CD4-positive, alpha-beta T cell treated with Interferon gamma for 1 hour (primary cell): Measurements from ENCODE around the gene ZNF527.
"Not testable (repeated sequence)": the region's sequence is repeated elsewhere in the genome, so short reads cannot be mapped to it uniquely, and the experiment has no call there.

ENCODE experiments used
- DNase-seq: peaks from one replicate; pipeline ENCODE4 v3.0.0-alpha.2; 2020

ZNF527 gene

DNA sequence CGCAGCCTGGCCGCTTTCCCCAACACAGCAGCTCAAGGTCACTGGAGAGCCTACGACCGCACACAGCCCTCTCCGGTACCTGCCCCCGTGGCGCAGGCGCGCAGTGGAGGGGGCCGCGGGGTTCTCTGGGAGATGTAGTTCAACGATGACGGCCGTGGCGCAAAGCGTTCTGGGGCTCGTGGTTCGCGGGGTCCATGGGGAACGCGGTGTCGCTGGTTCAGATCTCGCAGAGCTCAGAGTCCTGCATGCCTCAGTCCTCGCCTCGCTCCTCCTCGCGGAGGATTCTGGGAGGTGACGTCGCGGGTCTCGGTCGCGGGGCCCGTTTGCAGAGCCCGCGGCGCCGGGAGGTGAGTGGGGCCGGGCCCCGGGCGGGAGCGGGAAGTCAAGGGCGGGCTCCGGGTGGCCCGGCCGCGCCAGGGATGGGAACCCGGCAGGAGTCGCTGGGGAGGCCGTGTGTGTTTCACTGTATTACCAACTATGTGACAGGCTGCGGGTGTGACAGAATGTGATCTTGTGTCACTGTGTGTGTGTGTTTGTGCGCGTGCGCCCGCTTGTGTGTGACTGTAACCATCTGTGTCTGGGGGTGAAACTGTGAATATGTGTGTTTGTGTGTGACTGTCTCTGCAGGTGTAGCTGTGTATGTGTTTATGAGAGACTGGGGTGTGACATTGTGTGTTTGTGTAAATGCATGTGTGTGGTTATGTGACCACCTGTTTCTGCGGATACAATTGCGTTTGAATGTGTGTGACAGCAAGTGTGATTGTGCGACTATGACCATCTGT is at the start of gene ZNF527:
Gene ZNF527, plus strand, starts transcription at position 220 of the 782 bp plus-strand sequence. CDS start 3,100 bp downstream, outside the sequence.
- DNase-seq: peak; percentile 97

DNA sequence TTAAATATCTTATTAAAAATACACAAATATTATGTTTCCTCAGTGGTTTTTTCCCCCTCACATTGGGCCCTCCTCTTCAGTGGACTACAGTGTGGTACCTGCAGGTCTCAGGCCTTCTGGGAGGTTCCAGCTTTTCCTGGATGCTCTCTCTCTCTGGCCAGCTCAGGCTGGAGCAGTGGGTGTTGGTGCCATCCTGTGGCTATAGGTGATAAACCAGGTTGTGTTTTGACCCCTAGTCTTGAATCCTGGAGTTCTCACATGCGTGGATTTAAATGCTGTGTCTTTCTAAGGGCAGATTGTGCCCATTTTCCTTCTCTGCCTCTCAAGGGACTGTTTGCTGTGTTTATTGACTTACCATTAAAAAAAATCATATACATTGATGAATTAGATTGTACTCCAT is 41.2 kb upstream of the ZNF527 start:
- DNase-seq: no peak

DNA sequence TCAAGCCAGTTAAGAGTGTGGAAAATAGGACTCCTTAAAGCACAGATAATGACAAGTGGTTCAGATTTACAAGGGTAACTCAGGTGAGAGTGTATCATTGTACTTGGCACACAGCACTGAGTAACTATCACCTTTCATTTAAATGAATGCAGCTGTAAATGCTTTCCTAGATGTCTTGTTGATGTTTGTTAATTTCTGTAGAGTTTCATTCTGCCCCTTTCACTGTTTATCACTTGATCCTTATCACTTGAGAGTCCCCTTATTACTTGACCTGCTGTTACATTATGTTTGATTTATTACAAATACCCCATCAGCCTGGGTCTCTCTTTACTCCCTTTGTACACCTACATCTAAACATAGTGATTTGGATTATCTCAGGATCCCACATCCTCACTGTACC is 38.1 kb upstream of the ZNF527 start:
- DNase-seq: no peak

DNA sequence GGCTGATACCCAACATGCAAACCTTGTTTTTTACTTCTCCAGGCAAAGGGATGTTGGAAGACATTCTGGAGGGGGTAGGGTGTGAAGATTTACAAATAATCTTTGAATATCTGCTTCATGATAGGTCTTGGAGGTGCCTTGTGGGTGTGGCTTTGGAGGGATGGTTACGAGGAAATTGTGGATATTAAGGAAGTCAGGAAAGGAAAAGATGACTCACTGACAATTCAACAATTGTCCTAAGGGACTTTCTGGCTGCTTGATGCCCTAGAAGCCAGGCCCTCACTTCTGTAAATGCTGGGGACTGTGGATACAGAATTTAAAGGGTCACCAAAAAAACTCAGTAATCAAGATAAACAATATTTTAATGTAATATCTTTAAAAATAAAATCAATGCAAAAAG is 37.4 kb upstream of the ZNF527 start:
- no peak for DNase-seq

DNA sequence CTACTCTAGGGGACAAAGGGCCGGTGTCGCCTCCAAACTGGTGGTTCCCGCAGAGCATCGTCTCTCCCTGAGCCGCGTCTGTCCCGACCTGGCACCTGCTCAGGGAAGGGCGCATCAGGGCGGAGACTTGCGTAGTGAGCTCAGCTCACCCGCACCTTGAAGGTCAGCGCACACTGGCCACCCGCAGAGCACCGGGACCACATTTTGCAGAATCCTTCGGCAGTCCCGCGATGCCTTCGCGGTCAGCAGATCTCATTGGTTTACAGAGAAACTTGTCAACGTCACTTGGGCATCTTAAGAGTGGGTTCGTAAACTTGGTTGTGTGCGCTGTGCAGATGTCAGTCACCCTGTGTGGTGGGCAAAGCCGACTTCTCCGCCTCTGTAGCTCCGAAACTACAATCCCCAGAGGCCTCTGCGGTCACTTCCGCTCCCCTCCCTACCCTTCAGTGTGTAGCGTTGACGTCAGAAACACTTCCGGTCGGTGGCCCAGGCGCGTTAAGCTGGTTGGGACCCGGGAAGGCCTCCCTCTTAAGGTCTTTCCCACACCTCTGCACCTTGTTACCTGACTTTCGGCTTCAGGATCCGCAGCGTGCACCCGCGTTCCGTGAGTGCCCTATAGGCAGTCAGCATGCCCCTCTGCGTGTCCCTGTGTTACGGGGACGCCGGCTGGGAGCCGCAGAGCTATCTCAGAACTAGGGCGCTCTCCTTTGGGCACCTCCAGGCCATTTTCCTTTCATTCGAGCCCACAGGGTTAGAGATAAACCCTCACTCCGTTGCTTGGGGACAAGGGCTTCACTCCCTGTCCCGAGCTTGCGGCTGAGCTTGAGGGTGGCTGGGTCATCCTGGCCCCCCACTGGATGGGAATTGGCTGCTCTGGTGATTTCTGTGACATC is 36.5 kb upstream of the ZNF527 start:
- DNase-seq: peak; percentile 91

DNA sequence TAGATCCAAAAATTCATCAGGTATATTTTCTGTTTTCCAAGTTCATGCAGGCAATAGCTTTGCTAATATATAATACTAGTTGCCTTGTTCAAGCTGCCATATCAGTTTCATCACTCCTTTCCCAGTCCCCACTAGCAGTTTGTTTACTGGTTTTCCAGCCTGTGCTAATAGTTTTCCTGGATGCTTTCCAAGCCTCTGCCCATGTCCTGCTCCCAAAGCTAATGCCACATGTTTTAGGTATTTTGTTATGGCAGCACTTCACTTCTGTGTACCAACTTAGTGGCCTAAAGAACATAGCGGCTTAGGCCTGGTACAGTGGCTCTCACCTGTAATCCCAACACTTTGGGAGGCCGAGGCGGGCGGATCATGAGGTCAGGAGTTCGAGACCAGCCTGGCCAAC is 28.1 kb upstream of the ZNF527 start:
- no peak for DNase-seq

DNA sequence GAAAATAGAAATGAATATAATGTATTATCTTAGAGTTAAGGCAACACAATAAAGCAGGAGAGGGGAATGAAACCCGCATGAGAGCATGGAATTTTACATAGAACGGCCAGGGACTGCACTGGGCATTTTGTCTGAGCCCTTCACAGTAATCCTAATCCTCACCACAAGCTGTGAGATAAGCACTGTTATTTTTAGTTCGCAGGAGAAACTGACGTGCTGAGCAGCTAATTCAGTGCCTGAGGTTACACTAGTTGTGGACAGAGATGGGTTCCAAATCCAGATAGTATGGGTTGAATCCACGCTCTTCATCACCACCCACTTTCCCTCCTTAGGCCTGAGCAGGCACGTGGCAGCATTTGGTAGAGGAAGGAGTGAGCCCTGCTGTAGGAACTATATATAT is 24.8 kb upstream of the ZNF527 start:
- no peak for DNase-seq

DNA sequence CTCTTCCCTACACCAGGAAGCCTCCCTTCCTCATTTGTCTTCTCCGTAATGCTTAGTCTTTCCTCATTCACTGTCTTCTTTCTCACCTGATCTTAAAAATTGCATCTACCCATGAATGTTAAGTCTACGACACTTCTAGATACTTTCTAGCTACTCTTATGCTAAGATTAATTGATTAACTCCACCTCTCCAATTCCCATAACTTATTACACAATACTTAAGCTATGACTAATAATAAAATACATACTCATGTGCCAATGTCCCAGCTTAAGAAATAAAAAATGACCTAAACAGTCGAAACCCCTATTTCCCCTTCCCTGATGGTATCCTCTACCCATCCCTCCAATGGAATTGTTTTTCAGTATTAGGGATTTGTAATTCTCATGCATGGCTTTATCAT is 22.8 kb upstream of the ZNF527 start:
- no peak for DNase-seq

DNA sequence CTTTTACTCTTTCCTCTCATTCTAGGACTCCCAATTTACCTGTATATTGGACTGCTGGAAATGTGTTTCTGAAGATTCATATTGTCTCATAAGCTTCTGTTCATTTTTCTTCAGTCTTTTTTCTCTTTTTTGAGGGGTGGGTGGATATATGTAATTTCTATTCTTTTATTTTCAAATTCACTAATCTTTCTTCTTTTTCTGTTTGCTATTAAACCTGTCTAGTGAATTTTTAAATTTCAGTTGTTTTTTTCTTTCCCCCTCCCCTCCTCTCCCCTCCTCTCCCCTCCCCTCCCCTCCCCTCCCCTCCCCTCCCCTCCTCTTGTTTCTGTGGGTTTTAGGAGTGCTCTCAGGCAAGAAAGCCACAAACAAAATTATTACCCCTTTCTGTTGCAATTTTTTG is 16.9 kb upstream of the ZNF527 start:
- DNase-seq: no peak

DNA sequence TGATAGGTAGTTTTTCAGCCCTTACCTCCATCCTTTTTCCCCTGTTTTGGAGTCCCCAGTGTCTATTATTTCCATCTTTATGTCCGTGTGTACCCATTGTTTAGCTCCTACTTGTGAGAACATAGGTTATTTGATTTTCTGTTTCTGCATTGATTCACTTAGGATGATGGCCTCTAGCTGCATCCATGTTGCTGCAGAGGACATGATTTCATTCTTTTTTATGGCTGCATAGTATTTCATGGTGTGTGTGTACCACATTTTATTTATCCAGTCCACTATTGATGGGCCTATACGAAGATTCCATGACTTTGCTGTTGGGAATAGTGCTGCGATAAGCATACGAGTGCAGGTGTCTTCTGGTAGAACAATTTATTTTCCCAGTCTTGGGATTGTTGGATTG is 15.0 kb upstream of the ZNF527 start:
- no peak for DNase-seq

DNA sequence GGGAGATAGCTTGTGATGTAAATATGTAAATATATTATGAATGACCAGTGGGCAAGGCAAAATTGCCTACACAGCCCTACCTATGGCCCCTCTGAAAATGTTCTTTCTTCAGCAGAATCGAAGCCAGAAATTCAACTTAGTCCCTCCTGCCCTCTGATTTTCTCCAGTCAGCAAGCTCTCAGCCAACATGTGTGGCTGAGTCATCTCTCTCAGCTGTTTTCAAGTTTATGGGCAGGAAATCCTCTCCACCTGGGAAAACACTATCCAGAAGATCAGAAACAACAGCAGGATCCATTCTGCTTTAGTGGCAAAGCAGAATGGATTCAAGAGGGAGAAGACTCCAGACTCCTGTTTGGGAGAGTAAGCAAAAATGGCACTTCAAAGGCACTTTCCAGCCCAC is 8.9 kb upstream of the ZNF527 start:
- no peak for DNase-seq

DNA sequence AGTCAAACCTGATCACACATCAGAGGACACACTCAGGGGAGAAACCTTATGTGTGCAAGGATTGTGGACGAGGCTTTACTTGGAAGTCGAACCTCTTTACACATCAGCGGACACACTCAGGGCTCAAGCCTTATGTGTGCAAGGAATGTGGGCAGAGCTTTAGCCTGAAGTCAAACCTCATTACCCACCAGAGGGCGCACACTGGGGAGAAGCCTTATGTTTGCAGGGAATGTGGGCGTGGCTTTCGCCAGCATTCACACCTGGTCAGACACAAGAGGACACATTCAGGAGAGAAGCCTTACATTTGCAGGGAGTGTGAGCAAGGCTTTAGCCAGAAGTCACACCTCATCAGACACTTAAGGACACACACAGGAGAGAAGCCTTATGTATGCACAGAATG is 8.2 kb upstream of the ZNF527 start:
- no peak for DNase-seq

DNA sequence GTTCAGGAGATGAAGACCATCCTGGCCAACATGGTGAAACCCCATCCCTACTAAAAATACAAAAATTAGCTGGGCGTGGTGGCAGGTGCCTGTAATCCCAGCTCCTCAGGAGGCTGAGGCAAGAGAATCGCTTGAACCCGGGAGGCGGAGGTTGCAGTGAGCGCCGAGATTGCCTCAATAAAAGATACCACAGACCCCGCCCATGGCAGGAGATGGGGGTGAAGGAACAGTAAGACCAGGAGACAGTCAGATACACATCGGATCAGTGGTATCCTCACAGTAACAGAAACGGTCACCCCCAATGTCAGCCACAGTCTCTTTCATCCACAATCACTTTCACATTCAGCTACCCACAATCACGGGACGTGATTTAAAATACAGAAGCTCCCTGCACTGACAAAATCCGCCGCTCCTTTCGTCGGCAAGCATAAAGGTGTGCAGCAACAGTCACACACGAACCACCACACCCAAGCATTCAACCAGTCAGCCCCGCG is 466 bp upstream of the ZNF527 start:
- DNase-seq: not testable (repeated sequence)

DNA sequence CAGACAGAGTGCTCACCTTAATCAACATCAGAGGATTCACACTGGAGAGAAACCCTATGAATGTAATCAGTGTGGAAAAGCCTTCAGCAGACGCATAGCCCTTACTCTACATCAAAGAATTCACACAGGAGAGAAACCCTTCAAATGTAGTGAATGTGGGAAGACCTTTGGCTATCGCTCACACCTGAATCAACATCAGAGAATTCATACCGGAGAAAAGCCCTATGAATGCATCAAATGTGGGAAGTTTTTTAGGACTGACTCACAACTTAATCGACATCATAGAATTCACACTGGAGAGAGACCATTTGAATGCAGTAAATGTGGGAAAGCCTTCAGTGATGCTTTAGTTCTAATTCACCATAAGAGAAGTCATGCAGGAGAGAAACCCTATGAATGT is 18.3 kb downstream of the ZNF527 start:
- DNase-seq: no peak

DNA sequence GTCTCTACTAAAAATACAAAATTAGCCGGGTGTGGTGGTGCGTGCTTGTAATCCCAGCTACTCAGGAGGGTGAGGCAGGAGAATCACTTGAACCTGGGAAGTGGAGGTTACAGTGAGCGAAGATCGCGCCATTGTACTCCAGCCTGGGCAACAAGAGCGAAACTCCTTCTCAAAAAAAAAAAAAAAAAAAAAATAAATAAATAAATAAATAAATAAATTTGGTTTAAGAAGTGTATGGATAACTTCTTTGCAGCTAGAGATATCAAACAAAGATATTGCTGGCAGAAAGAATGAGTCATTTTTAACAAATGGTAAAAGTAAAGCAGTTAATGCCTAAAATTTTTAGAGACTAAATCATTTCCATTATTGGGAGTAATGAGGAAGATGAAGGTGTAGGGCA is 20.5 kb downstream of the ZNF527 start:
- not testable (repeated sequence) for DNase-seq

DNA sequence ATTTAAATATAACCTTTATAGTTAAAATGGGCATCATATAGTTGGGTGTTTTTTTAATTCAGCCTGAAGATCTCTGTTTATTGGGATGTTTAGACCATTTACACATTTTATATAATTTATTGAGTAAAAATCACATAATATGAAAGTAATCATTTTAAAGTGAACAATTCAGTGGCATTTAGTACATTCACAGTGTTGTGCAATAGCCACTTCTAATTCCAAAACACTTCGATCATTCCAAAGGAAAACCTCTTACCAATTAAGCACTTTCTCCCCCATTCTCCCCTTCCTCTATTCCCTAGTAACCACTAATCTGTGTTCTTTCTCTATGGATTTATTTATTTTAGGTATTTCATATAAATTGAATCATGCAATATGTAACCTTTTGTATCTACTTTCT is 30.2 kb downstream of the ZNF527 start:
- no peak for DNase-seq

DNA sequence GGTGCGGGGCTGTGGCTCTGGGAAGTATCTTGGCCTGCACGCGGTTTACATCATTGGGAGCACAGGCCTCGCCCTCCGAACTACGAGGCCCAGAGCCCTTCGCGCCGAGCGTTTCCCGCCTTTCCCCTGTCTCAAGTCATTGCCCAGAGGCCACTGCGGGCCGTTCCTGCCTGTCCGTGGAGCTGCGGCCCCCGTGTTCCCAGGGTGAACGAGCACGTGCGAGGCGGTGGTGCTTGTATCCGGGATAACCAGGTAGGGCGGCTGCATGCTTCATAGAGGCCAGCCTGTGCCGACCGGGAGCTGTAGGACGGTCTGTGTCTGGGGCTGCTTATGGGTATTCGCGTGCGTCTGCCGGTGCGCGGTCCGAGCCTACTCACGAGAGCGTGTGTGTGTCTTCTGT is 32.5 kb downstream of the ZNF527 start:
- no peak for DNase-seq

DNA sequence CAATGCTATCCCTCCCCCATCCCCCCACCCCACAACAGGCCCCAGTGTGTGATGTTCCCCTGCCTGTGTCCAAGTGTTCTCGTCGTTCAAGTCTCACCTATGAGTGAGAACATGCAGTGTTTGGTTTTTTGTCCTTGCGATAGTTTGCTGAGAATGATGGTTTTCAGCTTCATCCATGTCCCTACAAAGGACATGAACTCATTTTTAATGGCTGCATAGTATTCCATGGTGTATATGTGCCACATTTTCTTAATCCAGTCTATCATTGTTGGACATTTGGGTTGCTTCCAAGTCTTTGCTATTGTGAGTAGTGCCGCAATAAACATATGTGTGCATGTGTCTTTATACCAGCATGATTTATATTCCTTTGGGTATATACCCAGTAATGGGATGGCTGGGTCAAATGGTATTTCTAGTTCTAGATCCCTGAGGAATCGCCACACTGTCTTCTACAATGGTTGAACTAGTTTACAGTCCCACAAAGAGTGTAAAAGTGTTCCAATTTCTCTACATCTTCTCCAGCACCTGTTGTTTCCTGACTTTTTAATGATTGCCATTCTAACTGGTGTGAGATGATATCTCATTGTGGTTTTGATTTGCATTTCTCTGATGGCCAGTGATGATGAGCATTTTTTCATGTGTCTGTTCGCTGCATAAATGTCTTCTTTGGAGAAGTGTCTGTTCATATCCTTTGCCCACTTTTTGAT is 35.4 kb downstream of the ZNF527 start:
- DNase-seq: not testable (repeated sequence)

DNA sequence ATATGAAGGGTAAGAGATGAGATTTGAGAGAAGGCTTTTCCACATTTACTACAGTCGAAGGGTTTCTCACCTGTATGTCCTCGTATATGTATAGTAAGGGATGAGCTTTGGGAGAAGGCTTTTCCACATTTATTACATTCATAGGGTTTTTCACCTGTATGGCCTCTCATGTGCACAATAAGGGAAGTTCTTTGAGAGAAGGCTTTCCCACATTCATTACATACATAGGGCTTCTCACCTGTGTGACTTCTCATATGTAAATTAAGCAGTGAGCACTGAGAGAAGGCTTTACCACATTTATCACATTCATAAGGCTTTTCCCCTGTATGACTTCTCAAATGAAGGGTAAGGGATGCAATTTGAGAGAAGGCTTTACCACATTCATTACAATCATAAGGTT is 41.8 kb downstream of the ZNF527 start:
- DNase-seq: no peak

DNA sequence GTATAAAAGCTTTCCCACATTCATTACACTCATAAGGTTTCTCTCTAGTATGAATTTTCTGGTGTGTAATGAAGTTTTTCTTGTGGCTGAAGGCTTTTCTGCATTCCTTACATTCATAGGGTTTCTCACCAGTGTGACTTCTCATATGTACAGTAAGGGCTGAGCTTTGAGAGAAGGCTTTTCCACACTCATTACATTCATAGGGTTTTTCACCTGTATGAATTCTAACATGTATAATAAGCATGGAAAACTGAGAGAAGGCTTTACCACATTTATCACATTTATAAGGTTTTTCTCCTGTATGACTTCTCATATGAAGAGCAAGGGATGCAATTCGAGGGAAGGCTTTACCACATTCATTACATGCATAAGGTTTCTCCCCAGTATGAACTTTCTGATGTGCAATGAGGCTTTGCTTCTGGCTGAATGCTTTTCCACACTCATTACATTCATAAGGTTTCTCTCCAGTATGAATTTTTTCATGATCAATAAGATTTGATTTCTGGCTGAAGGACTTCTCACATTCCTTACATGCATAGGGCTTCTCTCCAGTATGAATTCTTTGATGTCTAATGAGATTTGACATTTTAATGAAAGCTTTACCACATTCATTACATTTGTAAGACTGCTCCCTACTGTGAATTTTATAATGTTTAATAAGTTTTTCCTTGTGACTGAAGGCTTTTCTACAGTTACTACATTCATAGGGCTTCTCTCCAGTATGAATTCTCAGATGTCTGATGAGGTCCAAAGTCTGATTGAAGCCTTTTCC is 42.6 kb downstream of the ZNF527 start:
- no peak for DNase-seq
